NCI-H345 (cell line): ENCODE measurements around the gene FAM227A.
"Not testable (repeated sequence)": the region's sequence is repeated elsewhere in the genome, so short reads cannot be mapped to it uniquely, and the experiment has no call there.

Source experiments
- DNase-seq: peaks from one replicate; lab custom pipeline; 2025; lab: John Stamatoyannopoulos, UW

Gene FAM227A

GRCh38 chr22:38611559-38611958, 44.6 kb downstream of the FAM227A start:
- DNase-seq = no peak

GRCh38 chr22:38610234-38610633, 46.0 kb downstream of the FAM227A start:
- no peak for DNase-seq

- DNase-seq = no peak
Observed at GRCh38 chr22:38608992-38609750, 47.0 kb downstream of the FAM227A start.

- no peak for DNase-seq
Observed at GRCh38 chr22:38607680-38608079, 48.5 kb downstream of the FAM227A start.

GRCh38 chr22:38602166-38602565, 54.0 kb downstream of the FAM227A start:
- DNase-seq = no peak

GRCh38 chr22:38601221-38601764, 54.9 kb downstream of the FAM227A start:
- DNase-seq = no peak

- DNase-seq = no peak
Observed at GRCh38 chr22:38599466-38599865, 56.7 kb downstream of the FAM227A start.

GRCh38 chr22:38582923-38583322, 73.3 kb downstream of the FAM227A start:
- not testable (repeated sequence) for DNase-seq

GRCh38 chr22:38578505-38578904, 77.7 kb downstream of the FAM227A start:
- DNase-seq = no peak

- DNase-seq = peak; percentile 27
Observed at GRCh38 chr22:38572065-38572464, 84.1 kb downstream of the FAM227A start.

GRCh38 chr22:38570779-38571364, 85.3 kb downstream of the FAM227A start:
- DNase-seq = peak; percentile 12

- DNase-seq = peak; percentile 76
Observed at GRCh38 chr22:38569972-38570778, 86.0 kb downstream of the FAM227A start, which contains the start of gene DMC1. Gene DMC1 (minus strand): TSS chr22:38570183. CDS start chr22:38568256, 1,927 bp downstream.

GRCh38 chr22:38569181-38569971, 86.8 kb downstream of the FAM227A start:
- DNase-seq = no peak

GRCh38 chr22:38567531-38568285, 88.5 kb downstream of the FAM227A start:
- no peak for DNase-seq

GRCh38 chr22:38566726-38567504, 89.3 kb downstream of the FAM227A start:
- DNase-seq = no peak

GRCh38 chr22:38565441-38565840, 90.8 kb downstream of the FAM227A start:
- DNase-seq = no peak

- DNase-seq = no peak
Observed at GRCh38 chr22:38564669-38565068, 91.5 kb downstream of the FAM227A start.

GRCh38 chr22:38554281-38554680, 101.9 kb downstream of the FAM227A start:
- no peak for DNase-seq

GRCh38 chr22:38549101-38549894, 106.9 kb downstream of the FAM227A start:
- no peak for DNase-seq
